Fibroblast of mammary gland (primary cell): Measurements from ENCODE around the gene SOX6.

Source experiments
- DNase-seq: peaks from one replicate; pipeline ENCODE4 v3.0.0-alpha.2; 2010; ENCODE audit warnings: low read depth
- H3K4me3 ChIP-seq: 2 replicates; pipeline ENCODE4 v1.5.1; 2011; ENCODE audit warnings: low read depth, mild to moderate bottlenecking, low read length, moderate library complexity; ENCODE audit not compliant: control insufficient read depth
- TF ChIP-seq, protein P1 (sequence below): conservative IDR thresholded peaks from 2 replicates; pipeline ENCODE4 v1.5.1; 2011; ENCODE audit warnings: low read depth, low read length, inconsistent platforms; ENCODE audit not compliant: control insufficient read depth, insufficient read depth

Gene SOX6

DNA sequence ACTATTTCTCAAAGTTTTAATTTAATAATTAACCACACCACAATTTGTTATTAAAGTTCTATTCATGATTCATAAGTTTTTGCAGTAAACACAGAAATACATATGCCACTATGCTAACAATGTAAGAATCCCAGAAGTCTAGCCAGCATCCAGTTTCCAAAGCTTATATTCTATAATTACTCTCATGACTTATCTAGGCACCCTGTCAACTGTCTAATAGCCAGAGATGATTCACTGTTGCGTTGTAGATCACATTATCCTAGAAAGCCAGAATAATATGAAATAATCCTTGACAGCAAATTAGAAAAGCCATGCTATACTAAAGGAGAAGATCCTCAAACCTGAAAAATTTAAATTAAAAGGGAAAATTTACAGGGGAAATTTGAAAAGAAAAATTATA lies 141.0 kb downstream of the SOX6 start:
- DNase-seq = no peak
- H3K4me3 ChIP-seq = no peak overlapping the region
- TF ChIP-seq, protein P1, sequence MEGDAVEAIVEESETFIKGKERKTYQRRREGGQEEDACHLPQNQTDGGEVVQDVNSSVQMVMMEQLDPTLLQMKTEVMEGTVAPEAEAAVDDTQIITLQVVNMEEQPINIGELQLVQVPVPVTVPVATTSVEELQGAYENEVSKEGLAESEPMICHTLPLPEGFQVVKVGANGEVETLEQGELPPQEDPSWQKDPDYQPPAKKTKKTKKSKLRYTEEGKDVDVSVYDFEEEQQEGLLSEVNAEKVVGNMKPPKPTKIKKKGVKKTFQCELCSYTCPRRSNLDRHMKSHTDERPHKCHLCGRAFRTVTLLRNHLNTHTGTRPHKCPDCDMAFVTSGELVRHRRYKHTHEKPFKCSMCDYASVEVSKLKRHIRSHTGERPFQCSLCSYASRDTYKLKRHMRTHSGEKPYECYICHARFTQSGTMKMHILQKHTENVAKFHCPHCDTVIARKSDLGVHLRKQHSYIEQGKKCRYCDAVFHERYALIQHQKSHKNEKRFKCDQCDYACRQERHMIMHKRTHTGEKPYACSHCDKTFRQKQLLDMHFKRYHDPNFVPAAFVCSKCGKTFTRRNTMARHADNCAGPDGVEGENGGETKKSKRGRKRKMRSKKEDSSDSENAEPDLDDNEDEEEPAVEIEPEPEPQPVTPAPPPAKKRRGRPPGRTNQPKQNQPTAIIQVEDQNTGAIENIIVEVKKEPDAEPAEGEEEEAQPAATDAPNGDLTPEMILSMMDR = no peak

- TF ChIP-seq, protein P1 = no peak
- no peak for DNase-seq
- no peak overlapping the region for H3K4me3 ChIP-seq
Observed at GRCh38 chr11:16211407-16211806, 144.9 kb downstream of the SOX6 start.

GRCh38 chr11:16204261-16204660 lies 152.1 kb downstream of the SOX6 start:
- TF ChIP-seq, protein P1 = no peak
- H3K4me3 ChIP-seq = no peak overlapping the region
- no peak for DNase-seq

DNA sequence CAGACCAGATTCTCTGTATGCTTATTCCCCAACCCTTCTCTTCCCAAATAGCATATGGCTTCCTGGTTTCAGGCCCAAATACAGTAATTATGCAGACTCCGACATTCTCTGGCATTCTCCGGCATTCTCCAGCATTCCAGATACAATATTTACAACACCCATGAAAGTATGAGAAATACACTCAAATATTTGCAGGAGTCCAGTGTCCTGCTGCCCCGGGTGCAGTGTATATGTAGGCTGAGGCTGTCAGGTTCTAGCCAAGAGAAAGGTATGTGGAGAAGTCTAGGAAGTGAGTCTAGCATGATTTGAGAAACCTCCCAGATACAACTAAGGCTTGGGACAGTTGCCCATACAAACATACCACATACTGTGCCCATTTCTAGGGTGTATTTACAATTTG lies 160.7 kb downstream of the SOX6 start:
- no peak for DNase-seq
- TF ChIP-seq, protein P1 = no peak

GRCh38 chr11:16194566-16194965 lies 161.8 kb downstream of the SOX6 start:
- no peak for DNase-seq
- no peak overlapping the region for H3K4me3 ChIP-seq
- TF ChIP-seq, protein P1 = no peak

More for the DNA sequence above, 160.7 kb downstream of the SOX6 start:
- no peak overlapping the region for H3K4me3 ChIP-seq

DNA sequence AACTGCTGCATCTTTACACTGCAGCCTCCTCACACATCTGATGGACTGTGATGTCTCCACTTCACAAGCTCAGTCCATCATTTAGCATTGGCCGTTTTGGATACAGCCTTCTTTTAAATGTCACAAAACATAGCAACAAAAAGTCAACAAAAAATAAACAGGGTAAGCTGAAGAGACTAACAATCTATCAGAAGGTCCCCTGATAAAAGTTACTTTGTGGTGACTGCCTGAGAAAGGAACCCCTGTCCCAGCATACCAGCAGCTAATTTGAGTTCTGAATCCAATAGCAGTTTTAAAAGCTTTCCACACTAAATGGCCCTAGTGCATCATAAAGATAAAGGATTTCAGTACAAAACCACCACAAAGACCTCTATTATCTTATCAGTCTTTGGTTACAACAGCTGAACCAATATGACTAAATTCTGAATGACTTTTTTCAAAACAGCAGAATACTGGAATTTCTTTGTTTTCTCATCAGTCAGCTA lies 162.4 kb downstream of the SOX6 start:
- H3K4me3 ChIP-seq = no peak overlapping the region

More for the DNA sequence above, 162.4 kb downstream of the SOX6 start:
- DNase-seq = no peak
- TF ChIP-seq, protein P1 = no peak
